H1 (cell line): ENCODE data around the gene KCNIP2. TPM values are rescaled to one million over a fixed set of nuclear protein-coding genes. Genes with fewer than 3 reads are reported as not detected.

ENCODE experiments used
- ASH2L ChIP-seq: fragments of 200-600, 300-600 bp; sonication (generic); IDR thresholded peaks from one replicate; pipeline ENCODE4 v1.7.1; 2017; ENCODE audit warnings: low read length
- CHD7 ChIP-seq: fragments of 300-600 bp; sonication (generic); IDR thresholded peaks from 2 replicates; pipeline ENCODE4 v1.7.1; 2012; ENCODE audit warnings: low read length, moderate library complexity, mild to moderate bottlenecking, inconsistent platforms; ENCODE audit not compliant: insufficient replicate concordance
- HDAC2 ChIP-seq, 2 experiments: fragments of 300-600 bp in 1 of 2; sonication (generic) in 1 of 2; IDR thresholded peaks; 2 replicates each; pipeline ENCODE4 v1.6.1; 2011 to 2012; ENCODE audit warnings: low read depth in 2 of 2, low read length in 2 of 2, mild to moderate bottlenecking in 2 of 2, moderate library complexity in 2 of 2, borderline replicate concordance in 1 of 2, inconsistent platforms in 1 of 2
- KDM1A ChIP-seq: fragments of 200-600, 300-600 bp; sonication (generic); IDR thresholded peaks from 2 replicates; pipeline ENCODE4 v1.7.1; 2016; ENCODE audit warnings: mild to moderate bottlenecking, low read length, borderline replicate concordance
- polyA plus RNA-seq, 7 experiments: library from polyadenylated mRNA; depleted of rRNA in 3 of 7; stranded (reverse) in 5 of 7; unstranded in 2 of 7; fragments of >200 nt in 5 of 7; fragments of 200-250 nt in 2 of 7; gene quantifications; 1 replicate in 5 of 7; 2 replicates in 1 of 7; 4 replicates in 1 of 7; pipeline versions ENCODE4 v1.2.1 to v1.2.3, GENCODE V29; 2011 to 2013; ENCODE audit warnings: missing spikeins in 2 of 7, mixed read lengths in 2 of 7
- total RNA-seq: library from RNA; stranded (reverse); fragmentation: NEBNext Ultra II Directional; extraction: Animal tissue kit (Norgen Biotek cat#: 25700); gene quantifications from 2 replicates; pipeline ENCODE4 v1.2.1, GENCODE V29; 2021

Gene KCNIP2
- total and polyA plus RNA-seq, 2 of the 8 experiments (the other 6 are each of a cell fraction or from before 2014, with no cell fraction given), result 2.7 to 6.0 TPM

GRCh38 chr10:101830322-101831168 is 13.1 kb downstream of the KCNIP2 start (continued):
- TF ChIP-seq CHD7 (no peak), KDM1A (0 out of 2 replicates have a peak, but pooled peaks have one; percentile 54), HDAC2 (IDR thresholded peaks at IDR 0.05; ENCODE audit: borderline replicate concordance in 1 of 2, low read depth in 2 of 2, low read length in 2 of 2) (peak in 1 of 2 experiments; percentile 91; a peak in 2 of 4 replicates), ASH2L (peak; percentile 62)
